Activated T-cell treated with anti-CD3 and anti-CD28 coated beads, Interleukin-2, amount 50 U/mL, for 24 hours (primary cell): ENCODE data around the gene FLCN.

Source experiments
- DNase-seq: peaks from one replicate; pipeline ENCODE4 v3.0.0-alpha.2; 2020
- H3K27ac Mint-ChIP-seq: 2 replicates; pipeline ENCODE4 v1.8.0; 2020; ENCODE audit warnings: mild to moderate bottlenecking, mixed read lengths
- H3K27me3 Mint-ChIP-seq: 2 replicates; pipeline ENCODE4 v1.8.0; 2020; ENCODE audit warnings: mixed read lengths
- H3K36me3 Mint-ChIP-seq: 2 replicates; pipeline ENCODE4 v1.8.0; 2020; ENCODE audit warnings: low read depth, mixed read lengths
- H3K4me1 Mint-ChIP-seq: 2 replicates; pipeline ENCODE4 v1.8.0; 2020; ENCODE audit warnings: low read depth, mixed read lengths
- H3K4me3 Mint-ChIP-seq: 2 replicates; pipeline ENCODE4 v1.8.0; 2020; ENCODE audit warnings: mild to moderate bottlenecking, moderate library complexity, mixed read lengths
- H3K9me3 Mint-ChIP-seq: 2 replicates; pipeline ENCODE4 v1.8.0; 2020; ENCODE audit warnings: mixed read lengths

Gene FLCN

GRCh38 chr17:17164676-17165075 lies 72.3 kb downstream of the FLCN start:
- Mint-ChIP-seq H3K4me1 (peaks cover 15% of the 10 kb centered on the region), H3K4me3 (no peak overlapping the region), H3K36me3 (peaks cover 96% of the 10 kb centered on the region), H3K9me3 (no peaks in the 10 kb centered on the region), H3K27ac (no peak overlapping the region), H3K27me3 (no peaks in the 10 kb centered on the region)
- no peak for DNase-seq

- Mint-ChIP-seq H3K36me3 (peaks cover 96% of the 10 kb centered on the region), H3K27ac (no peak overlapping the region)
These were observed 72.8 kb downstream of the FLCN start for GRCh38 chr17:17164156-17164555.

More at GRCh38 chr17:17164156-17164555, 72.8 kb downstream of the FLCN start:
- H3K4me1 Mint-ChIP-seq, result peaks cover 10% of the 10 kb centered on the region
- no peak overlapping the region for H3K4me3 Mint-ChIP-seq
- no peak for DNase-seq
- H3K9me3 Mint-ChIP-seq, result no peaks in the 10 kb centered on the region
- no peaks in the 10 kb centered on the region for H3K27me3 Mint-ChIP-seq
